ENCODE measurements around the gene B4GALT2. TPM values are rescaled to one million over a fixed set of nuclear protein-coding genes. Genes with fewer than 3 reads are reported as not detected.

The B4GALT2 gene
- total and polyA plus RNA-seq, 9 of the 15 experiments (the other 6 are each of a cell fraction or from before 2014, with no cell fraction given) = 1.3 to 86.8 (median 43.8) TPM

- H4K20me1 ChIP-seq (replicated peaks; ENCODE audit: control insufficient read depth, insufficient read depth, low read length) = peaks cover 5% of the 10 kb centered on the region; the same call in 1 of the 2 replicates
- 71% methylated on average over 13 of the region's 13 CpGs for WGBS (ENCODE audit: insufficient coverage, low coverage, missing lambda C conversion rate)
- DNase-seq (ENCODE audit: extremely low read depth in 1 of 4, low spot score in 3 of 4) (no peak), FAIRE-seq (no peak), ATAC-seq (no peak)
- H3K36me3 ChIP-seq (ENCODE audit: control insufficient read depth, insufficient read depth, low read length) = peaks cover 6% of the 10 kb centered on the region; the same call in 1 of the 3 replicates
- H3K27ac ChIP-seq (ENCODE audit: extremely low read depth, low read depth, low read length) = no peak overlapping the region
- H3K4me3 ChIP-seq = no peak overlapping the region
- peaks cover 11% of the 10 kb centered on the region for H3K79me2 ChIP-seq (ENCODE audit: control insufficient read depth, insufficient read depth, low read length)
- TF ChIP-seq ZBTB17 (CRISPR knock-in tag; IDR thresholded peaks at IDR 0.05) (no peak), U2AF2 (optimal IDR thresholded peaks at IDR 0.05; ENCODE audit: low read depth, low read length) (no peak), ZC3H4 (CRISPR knock-in tag; IDR thresholded peaks at IDR 0.05; ENCODE audit: borderline replicate concordance) (no peak), KLF13 (tag; IDR thresholded peaks at IDR 0.05; ENCODE audit: borderline replicate concordance, low read depth) (no peak), PCBP1 (IDR thresholded peaks at IDR 0.05; ENCODE audit: low read depth, low read length, poor library complexity, severe bottlenecking) (no peak), TCF15 (CRISPR knock-in tag; IDR thresholded peaks at IDR 0.05) (no peak), DLX4 (CRISPR knock-in tag; IDR thresholded peaks at IDR 0.05) (no peak), MCM2 (IDR thresholded peaks at IDR 0.05; ENCODE audit: low read depth) (no peak), HLTF (IDR thresholded peaks at IDR 0.05) (no peak), ZBTB7A (IDR thresholded peaks at IDR 0.05; ENCODE audit: borderline replicate concordance, control insufficient read depth, low read depth, low read length) (no peak), FOXP4 (CRISPR knock-in tag; IDR thresholded peaks at IDR 0.05; ENCODE audit: borderline replicate concordance) (no peak), GMEB1 (CRISPR knock-in tag; IDR thresholded peaks at IDR 0.05) (no peak), TEAD4 (IDR thresholded peaks at IDR 0.05; ENCODE audit: low read length) (no peak), TEAD4 (CRISPR knock-in tag; IDR thresholded peaks at IDR 0.05; ENCODE audit: borderline replicate concordance) (no peak), BRD9 (IDR thresholded peaks at IDR 0.05; ENCODE audit: low read depth, partially characterized antibody) (no peak), SREBF2 (CRISPR knock-in tag; IDR thresholded peaks at IDR 0.05) (no peak), ZEB2 (IDR thresholded peaks at IDR 0.05) (no peak), SLC30A9 (CRISPR knock-in tag; IDR thresholded peaks at IDR 0.05) (no peak), NFATC3 (IDR thresholded peaks at IDR 0.05) (no peak)
- no peaks in the 10 kb centered on the region for H3K9me1 ChIP-seq (ENCODE audit: control insufficient read depth, insufficient read depth, low read length)
- ChIA-PET CTCF (ENCODE audit: low intra/inter-chr PET ratio) (no interaction called here), POLR2A (interaction anchor here (1.0 to 1.3 kb wide), 3 partner anchors 10 to 11 kb away, joined by 4 to 8 read pairs (median 7); no protein-coding TSS in a partner anchor)
- no peaks in the 10 kb centered on the region for H3K9me3 ChIP-seq (replicated peaks; ENCODE audit: control insufficient read depth, insufficient read depth, low read depth, low read length)
- H3K4me2 ChIP-seq (ENCODE audit: insufficient read depth, low read length) = no peak overlapping the region
- H3K27me3 ChIP-seq (ENCODE audit: control insufficient read depth in 2 of 2, insufficient read depth in 2 of 2, low read length in 2 of 2) = no peaks in the 10 kb centered on the region
- 0 out of 4 replicates have a peak overlapping the region, but pooled peaks of 1 of the 2 experiments have one; percentile 39 for H3K9ac ChIP-seq (ENCODE audit: insufficient read depth in 1 of 2, low read depth in 2 of 2, low read length in 2 of 2)
- peaks cover 9 to 25% of the 10 kb centered on the region in 2 experiments; a peak in 4 of 5 replicates for H3K4me1 ChIP-seq (replicated peaks in 1 of 2; ENCODE audit: control insufficient read depth in 2 of 2, insufficient read depth in 2 of 2, low read length in 2 of 2)
- no TSS peak for BruUV-seq (replicated peaks)
- no peak overlapping the region for H2AFZ ChIP-seq (ENCODE audit: low read depth, low read length)
- in situ Hi-C loops (cut with MboI) (no loop called here), intact Hi-C loops (cut with micrococcal nuclease) (no loop called here)
These were observed 46.0 kb downstream of the B4GALT2 start for GRCh38 chr1:44024903-44025525.

Measured in K562 (cell line).